Karpas-422 (cell line): ENCODE measurements around the gene SNX5. TPM values are rescaled to one million over a fixed set of nuclear protein-coding genes. Genes with fewer than 3 reads are reported as not detected.

Experiments used
- DNase-seq: peaks from one replicate; pipeline ENCODE4 v3.0.0-alpha.2; 2015
- H2AFZ ChIP-seq: fragments of 200-600 bp; sonication (generic); 2 replicates; pipeline ENCODE4 v1.6.1; 2014; ENCODE audit warnings: antibody characterized with exemption, low read length, mixed read lengths
- H3K27ac ChIP-seq: fragments of 200-600 bp; sonication (generic); 2 replicates; pipeline ENCODE4 v1.5.1; 2014; ENCODE audit warnings: mild to moderate bottlenecking, low read length, moderate library complexity
- H3K27me3 ChIP-seq: fragments of 200-600 bp; sonication (generic); 2 replicates; pipeline ENCODE4 v1.6.1; 2014; ENCODE audit warnings: low read length, mixed read lengths
- H3K36me3 ChIP-seq: fragments of 200-600 bp; sonication (generic); 2 replicates; pipeline ENCODE4 v1.6.1; 2014; ENCODE audit warnings: low read length, mixed read lengths; ENCODE audit not compliant: insufficient read depth
- H3K4me1 ChIP-seq: fragments of 200-600 bp; sonication (generic); 2 replicates; pipeline ENCODE4 v1.6.1; 2014; ENCODE audit warnings: mild to moderate bottlenecking, low read length, mixed read lengths
- H3K4me2 ChIP-seq: fragments of 200-600 bp; sonication (generic); 2 replicates; pipeline ENCODE4 v1.6.1; 2014; ENCODE audit warnings: low read length, low read depth, mild to moderate bottlenecking; ENCODE audit not compliant: poor library complexity, severe bottlenecking
- H3K4me3 ChIP-seq: fragments of 200-600 bp; sonication (generic); 2 replicates; pipeline ENCODE4 v1.5.1; 2014; ENCODE audit warnings: mild to moderate bottlenecking, antibody characterized with exemption, low read length, mixed read lengths
- H3K79me2 ChIP-seq: fragments of 200-600 bp; sonication (generic); 2 replicates; pipeline ENCODE4 v1.6.1; 2014; ENCODE audit warnings: mild to moderate bottlenecking, low read length, mixed read lengths
- H3K9ac ChIP-seq: fragments of 200-600 bp; sonication (generic); 2 replicates; pipeline ENCODE4 v1.6.0; 2014; ENCODE audit warnings: low read length
- H3K9me2 ChIP-seq: fragments of 200-600 bp; sonication (generic), shearing (Covaris generic); replicated peaks from 2 replicates; pipeline ENCODE4 v1.6.0; 2014; ENCODE audit warnings: mild to moderate bottlenecking, low read length, moderate library complexity; ENCODE audit not compliant: insufficient read depth
- H3K9me3 ChIP-seq: fragments of 300-700, 200-600 bp; sonication (generic); 2 replicates; pipeline ENCODE4 v1.6.1; 2014; ENCODE audit warnings: low read length, mixed read lengths
- H4K20me1 ChIP-seq: fragments of 200-600 bp; sonication (generic); 2 replicates; pipeline ENCODE4 v1.6.1; 2014; ENCODE audit warnings: mild to moderate bottlenecking, antibody characterized with exemption, low read length, low read depth; ENCODE audit not compliant: insufficient read depth
- total RNA-seq: library from RNA; depleted of rRNA; stranded (reverse); fragments of >200 nt; shearing (Covaris generic); gene quantifications from 2 replicates; pipeline ENCODE4 v1.2.3, GENCODE V29; 2014; ENCODE audit warnings: low replicate concordance

SNX5 gene
- total RNA-seq, 1 experiment from 2014 or later, result 298 TPM

DNA sequence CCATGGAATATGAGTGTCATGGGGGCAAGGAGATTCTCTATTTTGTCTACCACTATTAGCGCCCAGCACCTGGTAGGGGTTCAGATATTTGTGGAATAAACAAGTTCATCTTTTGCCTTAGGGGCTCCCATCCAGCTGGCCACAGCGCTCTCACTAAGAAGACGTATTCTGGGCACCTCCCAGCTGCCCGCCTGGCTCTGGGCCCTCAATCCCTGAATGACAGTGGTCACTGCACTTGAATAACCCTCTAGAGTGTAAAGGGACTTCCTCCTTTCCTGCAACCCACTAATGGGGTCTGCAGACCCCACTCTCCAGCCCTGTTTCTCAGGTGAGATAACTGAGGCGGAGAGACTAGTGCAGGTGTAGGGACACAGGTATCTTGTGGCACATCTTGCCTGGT is 36.2 kb downstream of the SNX5 start:
- H2AFZ ChIP-seq, result no peak overlapping the region
- H3K4me1 ChIP-seq, result peaks cover 29% of the 10 kb centered on the region
- no peak for DNase-seq
- H3K9me2 ChIP-seq, result no peaks in the 10 kb centered on the region
- 0 out of 2 replicates have a peak, but pooled peaks cover 7% of the 10 kb centered on the region for H4K20me1 ChIP-seq
- H3K27ac ChIP-seq, result no peak overlapping the region
- no peaks in the 10 kb centered on the region; the same call in 1 of the 2 replicates for H3K9me3 ChIP-seq
- H3K4me2 ChIP-seq, result no peak overlapping the region
- no peak overlapping the region for H3K4me3 ChIP-seq
- H3K27me3 ChIP-seq, result no peaks in the 10 kb centered on the region
- no peaks in the 10 kb centered on the region for H3K79me2 ChIP-seq
- no peak overlapping the region for H3K9ac ChIP-seq
- no peaks in the 10 kb centered on the region; the same call in 1 of the 2 replicates for H3K36me3 ChIP-seq

DNA sequence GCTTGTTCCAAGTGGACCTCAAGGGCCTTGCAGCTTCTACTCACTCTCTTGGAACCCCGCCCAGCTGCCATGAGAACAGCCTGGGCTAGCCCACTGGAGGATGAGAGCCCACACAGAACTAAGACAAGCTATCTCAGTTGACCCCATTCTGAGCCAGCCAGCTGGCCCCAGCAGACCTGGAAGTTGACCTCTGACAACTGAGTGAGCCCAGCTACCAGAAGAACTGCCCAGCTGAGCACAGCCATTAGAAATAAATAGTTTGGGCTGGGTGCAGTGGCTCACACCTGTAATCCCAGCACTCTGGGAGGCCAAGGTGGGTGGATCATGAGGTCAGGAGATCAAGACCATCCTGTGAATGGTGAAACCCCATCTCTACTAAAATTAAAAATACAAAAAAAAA is 37.1 kb downstream of the SNX5 start:
- Histone ChIP-seq H3K27ac (no peak overlapping the region), H3K27me3 (no peaks in the 10 kb centered on the region), H3K79me2 (no peaks in the 10 kb centered on the region), H2AFZ (no peak overlapping the region), H3K36me3 (no peaks in the 10 kb centered on the region; the same call in 1 of the 2 replicates), H3K9me2 (no peaks in the 10 kb centered on the region), H3K9me3 (no peaks in the 10 kb centered on the region; the same call in 1 of the 2 replicates), H4K20me1 (0 out of 2 replicates have a peak, but pooled peaks cover 7% of the 10 kb centered on the region), H3K4me3 (no peak overlapping the region), H3K9ac (no peak overlapping the region), H3K4me1 (peaks cover 30% of the 10 kb centered on the region), H3K4me2 (no peak overlapping the region)
- DNase-seq, result no peak

DNA sequence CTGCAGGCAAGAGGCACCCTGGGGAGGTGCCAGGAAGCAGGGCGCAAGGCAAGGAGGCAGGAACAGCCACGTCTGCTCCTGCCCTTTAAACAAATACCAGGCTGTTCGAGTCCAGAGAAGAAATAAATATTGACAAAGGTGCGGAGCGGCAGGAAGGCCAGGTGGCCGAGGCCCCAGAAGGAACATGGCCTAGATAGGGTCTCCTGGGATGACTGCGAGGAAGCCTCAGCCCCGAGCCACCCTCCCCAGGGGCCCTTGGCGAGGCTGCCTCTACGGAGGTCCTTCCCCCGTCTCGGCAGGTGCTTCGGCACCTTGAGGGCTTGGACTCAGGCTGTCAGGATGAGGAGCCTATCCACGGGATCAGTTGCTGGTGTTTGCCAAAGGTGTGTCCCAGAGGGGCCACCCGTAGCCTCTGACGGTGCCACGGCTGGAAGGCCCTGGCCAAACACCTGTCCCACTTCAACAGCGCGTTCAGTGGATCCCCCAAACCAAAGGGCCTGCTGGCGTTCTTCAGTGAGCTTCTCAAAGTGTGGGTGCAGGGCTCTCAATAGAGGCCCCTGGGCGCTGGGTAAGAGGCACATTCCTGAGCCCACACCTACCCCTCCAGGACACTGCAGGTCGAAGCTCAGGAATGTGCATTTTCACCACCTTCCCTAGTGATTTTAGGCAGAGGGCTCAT is 39.8 kb downstream of the SNX5 start:
- 0 out of 2 replicates have a peak, but pooled peaks cover 7% of the 10 kb centered on the region for H4K20me1 ChIP-seq
- H3K9me2 ChIP-seq, result no peaks in the 10 kb centered on the region
- peak overlapping the region; percentile 30 for H3K9ac ChIP-seq
- peak; percentile 65 for DNase-seq
- peaks cover 34% of the 10 kb centered on the region for H3K4me1 ChIP-seq
- peak overlapping the region; percentile 58 for H3K4me2 ChIP-seq
- H3K4me3 ChIP-seq, result peak overlapping the region; percentile 35; the same call in 1 of the 2 replicates
- H3K36me3 ChIP-seq, result no peaks in the 10 kb centered on the region; the same call in 1 of the 2 replicates
- no peaks in the 10 kb centered on the region for H3K27me3 ChIP-seq
- no peaks in the 10 kb centered on the region; the same call in 1 of the 2 replicates for H3K9me3 ChIP-seq
- no peaks in the 10 kb centered on the region for H3K79me2 ChIP-seq
- H3K27ac ChIP-seq, result no peak overlapping the region
- H2AFZ ChIP-seq, result no peak overlapping the region

GRCh38 chr20:17928211-17928611 is 40.4 kb downstream of the SNX5 start:
- H3K9ac ChIP-seq, result no peak overlapping the region
- no peaks in the 10 kb centered on the region; the same call in 1 of the 2 replicates for H3K9me3 ChIP-seq
- H3K4me2 ChIP-seq, result peak overlapping the region; percentile 58

GRCh38 chr20:17925940-17926300 is 42.7 kb downstream of the SNX5 start:
- Histone ChIP-seq H3K79me2 (no peaks in the 10 kb centered on the region), H3K4me1 (peaks cover 34% of the 10 kb centered on the region), H3K9me2 (no peaks in the 10 kb centered on the region), H3K27ac (no peak overlapping the region), H2AFZ (no peak overlapping the region), H3K4me3 (no peak overlapping the region), H3K9me3 (no peaks in the 10 kb centered on the region), H4K20me1 (0 out of 2 replicates have a peak, but pooled peaks cover 7% of the 10 kb centered on the region), H3K36me3 (no peaks in the 10 kb centered on the region), H3K27me3 (no peaks in the 10 kb centered on the region), H3K9ac (no peak overlapping the region), H3K4me2 (no peak overlapping the region)
- DNase-seq, result no peak

More at GRCh38 chr20:17928211-17928611, 40.4 kb downstream of the SNX5 start:
- Histone ChIP-seq H3K79me2 (no peaks in the 10 kb centered on the region), H3K27ac (no peak overlapping the region), H3K4me1 (peaks cover 34% of the 10 kb centered on the region), H4K20me1 (0 out of 2 replicates have a peak, but pooled peaks cover 7% of the 10 kb centered on the region), H3K4me3 (no peak overlapping the region), H3K36me3 (no peaks in the 10 kb centered on the region; the same call in 1 of the 2 replicates), H3K27me3 (no peaks in the 10 kb centered on the region), H3K9me2 (no peaks in the 10 kb centered on the region), H2AFZ (no peak overlapping the region)
- no peak for DNase-seq

GRCh38 chr20:17925141-17925939 is 43.3 kb downstream of the SNX5 start:
- Histone ChIP-seq H3K27ac (no peak overlapping the region), H3K27me3 (no peaks in the 10 kb centered on the region), H4K20me1 (0 out of 2 replicates have a peak, but pooled peaks cover 7% of the 10 kb centered on the region), H3K79me2 (no peaks in the 10 kb centered on the region), H3K4me2 (no peak overlapping the region), H3K9me2 (no peaks in the 10 kb centered on the region), H3K4me1 (peaks cover 34% of the 10 kb centered on the region), H3K9me3 (no peaks in the 10 kb centered on the region), H3K4me3 (no peak overlapping the region), H2AFZ (no peak overlapping the region), H3K36me3 (no peaks in the 10 kb centered on the region), H3K9ac (no peak overlapping the region)
- DNase-seq, result no peak

GRCh38 chr20:17921774-17922173 is 46.8 kb downstream of the SNX5 start:
- H3K4me1 ChIP-seq, result peaks cover 4% of the 10 kb centered on the region; the same call in 1 of the 2 replicates
- H3K9me2 ChIP-seq, result no peaks in the 10 kb centered on the region
- H2AFZ ChIP-seq, result no peak overlapping the region
- no peak overlapping the region for H3K4me2 ChIP-seq
- H3K27ac ChIP-seq, result no peak overlapping the region
- H3K9me3 ChIP-seq, result no peaks in the 10 kb centered on the region
- no peaks in the 10 kb centered on the region for H3K27me3 ChIP-seq
- no peak overlapping the region for H3K9ac ChIP-seq
- DNase-seq, result no peak
- no peak overlapping the region for H3K4me3 ChIP-seq
- no peaks in the 10 kb centered on the region for H3K36me3 ChIP-seq
- no peaks in the 10 kb centered on the region for H4K20me1 ChIP-seq
- no peaks in the 10 kb centered on the region for H3K79me2 ChIP-seq

GRCh38 chr20:17919149-17919548 is 49.4 kb downstream of the SNX5 start:
- no peaks in the 10 kb centered on the region for H3K27me3 ChIP-seq
- no peak overlapping the region for H2AFZ ChIP-seq
- H3K27ac ChIP-seq, result no peak overlapping the region
- no peaks in the 10 kb centered on the region for H3K9me2 ChIP-seq
- H3K4me1 ChIP-seq, result no peaks in the 10 kb centered on the region
- no peaks in the 10 kb centered on the region for H3K36me3 ChIP-seq
- no peak for DNase-seq
- no peak overlapping the region for H3K9ac ChIP-seq
- no peaks in the 10 kb centered on the region for H3K9me3 ChIP-seq
- H3K4me2 ChIP-seq, result no peak overlapping the region
- H3K4me3 ChIP-seq, result no peak overlapping the region
- no peaks in the 10 kb centered on the region for H3K79me2 ChIP-seq
- H4K20me1 ChIP-seq, result no peaks in the 10 kb centered on the region
